Bronchial epithelial cell (primary cell): ENCODE data around the gene ARFGEF3. TPM values are rescaled to one million over a fixed set of nuclear protein-coding genes. Genes with fewer than 3 reads are reported as not detected.

Experiments
- DNase-seq: peaks from one replicate; pipeline ENCODE4 v3.0.0-alpha.2; 2010; ENCODE audit warnings: low read depth
- FAIRE-seq: peaks from 2 replicates; lab custom pipeline; 2011; peaks lifted over from hg19 to GRCh38; lab: Jason Lieb, UNC
- H3K27me3 ChIP-seq: 2 replicates; pipeline ENCODE4 v1.5.1; 2011; ENCODE audit warnings: low read length; ENCODE audit not compliant: control insufficient read depth, insufficient read depth
- H3K36me3 ChIP-seq: 2 replicates; pipeline ENCODE4 v1.5.1; 2011; ENCODE audit warnings: low read length; ENCODE audit not compliant: control insufficient read depth, insufficient read depth
- H3K4me3 ChIP-seq: 2 replicates; pipeline ENCODE4 v1.5.1; 2011; ENCODE audit warnings: mild to moderate bottlenecking, low read depth, low read length, control low read depth
- total RNA-seq: library from RNA; depleted of rRNA; stranded (reverse); fragments of >200 nt; gene quantifications from 2 replicates; pipeline ENCODE4 v1.2.1, GENCODE V29; 2014
- TF ChIP-seq, protein P1 (sequence below): IDR thresholded peaks from 2 replicates; pipeline ENCODE4 v1.5.1; 2011; ENCODE audit warnings: mild to moderate bottlenecking, moderate library complexity, low read length, control low read depth, inconsistent platforms; ENCODE audit not compliant: insufficient read depth, severe bottlenecking

Gene ARFGEF3
- total RNA-seq, 1 donor from 2014 or later, result 10.3 TPM

DNA sequence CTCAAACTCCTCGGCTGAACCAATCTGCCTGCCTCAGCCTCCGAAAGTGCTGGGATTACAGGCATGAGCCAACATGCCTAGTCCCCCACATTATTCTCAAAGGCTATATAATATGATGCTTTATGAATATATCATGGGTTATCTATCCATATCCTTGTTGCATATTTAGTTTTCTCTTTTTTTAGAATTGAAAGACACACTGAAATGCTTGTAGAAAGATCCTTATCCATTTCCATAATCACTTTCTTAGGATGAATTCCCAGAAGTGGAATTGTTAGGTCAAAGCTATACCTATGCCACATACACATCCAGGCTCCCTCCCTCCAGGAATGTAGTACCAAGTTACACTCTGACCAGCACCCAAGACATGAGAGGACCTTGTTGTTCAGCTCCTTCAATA, 2.5 kb upstream of the ARFGEF3 start:
- DNase-seq (peak; percentile 11), FAIRE-seq (no peak)
- no peaks in the 10 kb centered on the region for H3K36me3 ChIP-seq
- TF ChIP-seq, protein P1, sequence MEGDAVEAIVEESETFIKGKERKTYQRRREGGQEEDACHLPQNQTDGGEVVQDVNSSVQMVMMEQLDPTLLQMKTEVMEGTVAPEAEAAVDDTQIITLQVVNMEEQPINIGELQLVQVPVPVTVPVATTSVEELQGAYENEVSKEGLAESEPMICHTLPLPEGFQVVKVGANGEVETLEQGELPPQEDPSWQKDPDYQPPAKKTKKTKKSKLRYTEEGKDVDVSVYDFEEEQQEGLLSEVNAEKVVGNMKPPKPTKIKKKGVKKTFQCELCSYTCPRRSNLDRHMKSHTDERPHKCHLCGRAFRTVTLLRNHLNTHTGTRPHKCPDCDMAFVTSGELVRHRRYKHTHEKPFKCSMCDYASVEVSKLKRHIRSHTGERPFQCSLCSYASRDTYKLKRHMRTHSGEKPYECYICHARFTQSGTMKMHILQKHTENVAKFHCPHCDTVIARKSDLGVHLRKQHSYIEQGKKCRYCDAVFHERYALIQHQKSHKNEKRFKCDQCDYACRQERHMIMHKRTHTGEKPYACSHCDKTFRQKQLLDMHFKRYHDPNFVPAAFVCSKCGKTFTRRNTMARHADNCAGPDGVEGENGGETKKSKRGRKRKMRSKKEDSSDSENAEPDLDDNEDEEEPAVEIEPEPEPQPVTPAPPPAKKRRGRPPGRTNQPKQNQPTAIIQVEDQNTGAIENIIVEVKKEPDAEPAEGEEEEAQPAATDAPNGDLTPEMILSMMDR, result no peak
- H3K4me3 ChIP-seq, result no peak overlapping the region
- no peaks in the 10 kb centered on the region for H3K27me3 ChIP-seq

DNA sequence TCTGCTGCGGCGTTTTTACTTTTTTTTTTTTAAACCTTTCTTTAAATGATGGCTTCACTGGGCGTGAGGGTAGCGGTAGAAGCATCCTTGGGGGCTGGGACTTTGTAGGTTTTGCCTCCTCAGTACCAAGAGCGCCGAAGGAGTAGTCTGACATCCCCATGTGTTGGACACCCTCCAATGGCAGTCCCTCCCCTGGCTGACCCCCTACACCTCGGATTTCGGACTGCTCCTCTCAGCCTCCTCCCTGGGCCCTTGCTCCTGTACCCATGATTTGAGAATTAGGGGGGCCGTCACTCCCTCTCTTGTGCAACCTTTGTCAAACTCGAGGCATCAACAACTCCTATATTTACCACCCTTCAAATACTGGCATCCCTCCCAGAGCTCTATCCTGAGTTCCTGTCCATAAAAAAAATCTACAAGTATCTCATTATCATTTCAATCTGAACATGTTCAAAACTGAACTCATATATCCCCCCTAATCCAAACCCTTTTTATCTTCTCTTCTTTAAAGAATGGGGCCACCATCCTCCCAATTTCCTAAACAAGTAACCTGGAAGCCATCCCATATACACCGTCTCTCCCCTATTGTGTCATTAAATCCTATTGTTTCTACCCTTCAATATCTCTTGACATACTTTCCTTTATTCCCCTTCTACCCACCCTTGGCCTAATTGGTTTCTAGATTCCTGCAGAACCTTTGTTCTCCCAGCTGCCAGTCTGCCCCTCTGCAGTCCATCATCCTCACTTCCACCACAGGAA, 1.2 kb upstream of the ARFGEF3 start:
- TF ChIP-seq, protein P1, result no peak
- DNase-seq (no peak), FAIRE-seq (no peak)
- Histone ChIP-seq H3K27me3 (no peaks in the 10 kb centered on the region), H3K4me3 (no peak overlapping the region), H3K36me3 (no peaks in the 10 kb centered on the region)

DNA sequence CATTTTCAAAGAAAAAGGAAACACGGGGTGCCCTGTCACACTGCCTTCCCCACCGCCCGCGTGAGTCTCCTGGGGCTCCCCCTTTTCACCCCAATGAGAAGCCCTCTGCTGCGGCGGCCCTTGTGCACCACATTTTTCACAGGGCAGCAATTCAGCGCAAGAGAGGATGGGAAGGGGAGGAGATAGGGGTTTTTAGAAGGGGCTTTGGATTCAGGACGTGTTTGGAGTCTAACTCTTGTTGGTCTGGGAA, 726 bp upstream of the ARFGEF3 start:
- DNase-seq, result no peak
- TF ChIP-seq, protein P1, result no peak
- H3K27me3 ChIP-seq, result no peaks in the 10 kb centered on the region
- H3K36me3 ChIP-seq, result no peaks in the 10 kb centered on the region
- peak overlapping the region; percentile 67 for H3K4me3 ChIP-seq
- no peak for FAIRE-seq

DNA sequence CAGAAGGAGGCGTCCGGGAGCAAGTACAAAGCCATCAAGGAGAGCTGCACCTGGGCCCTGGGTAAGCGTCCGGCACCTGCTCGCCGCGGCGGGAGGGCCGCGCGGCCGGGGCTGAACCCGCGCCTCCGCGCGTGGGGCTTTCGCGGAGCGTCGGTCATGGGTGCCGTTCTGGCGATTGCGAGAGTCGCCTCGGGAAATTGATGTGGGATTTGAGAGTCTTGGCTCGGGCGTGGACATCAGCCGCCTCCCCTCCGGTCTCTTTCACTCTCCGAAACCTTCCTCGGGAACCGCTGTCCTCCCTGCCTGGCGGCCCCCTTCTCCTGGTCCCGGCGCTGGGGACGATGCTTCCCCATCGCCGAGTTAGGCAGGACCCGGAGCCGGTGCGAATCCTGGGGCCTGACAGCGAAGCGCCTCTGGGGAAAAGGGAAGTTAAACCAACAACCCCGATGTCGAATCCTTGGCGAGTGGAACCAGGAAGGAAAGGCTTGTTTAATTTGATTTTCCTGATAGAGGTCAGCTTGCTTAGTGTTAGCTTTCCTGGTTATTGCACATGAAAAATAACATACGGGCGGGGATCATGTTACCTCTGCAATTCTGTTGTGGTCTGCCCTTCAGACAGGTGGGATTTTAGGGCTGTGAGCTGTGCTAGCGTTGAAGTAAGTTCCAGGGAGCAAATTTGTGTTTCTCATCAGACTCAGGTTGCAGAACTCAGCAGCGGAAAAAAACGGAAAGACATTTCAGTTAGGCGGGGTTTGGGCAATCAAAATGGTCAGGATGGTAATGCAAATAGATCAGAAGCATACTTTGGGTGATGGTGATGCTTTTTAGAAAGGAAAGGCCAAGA, 594 bp downstream of the ARFGEF3 start:
- FAIRE-seq (no peak), DNase-seq (peak; percentile 10)
- no peaks in the 10 kb centered on the region for H3K27me3 ChIP-seq
- no peaks in the 10 kb centered on the region for H3K36me3 ChIP-seq
- TF ChIP-seq, protein P1, result no peak
- H3K4me3 ChIP-seq, result peak overlapping the region; percentile 67

DNA sequence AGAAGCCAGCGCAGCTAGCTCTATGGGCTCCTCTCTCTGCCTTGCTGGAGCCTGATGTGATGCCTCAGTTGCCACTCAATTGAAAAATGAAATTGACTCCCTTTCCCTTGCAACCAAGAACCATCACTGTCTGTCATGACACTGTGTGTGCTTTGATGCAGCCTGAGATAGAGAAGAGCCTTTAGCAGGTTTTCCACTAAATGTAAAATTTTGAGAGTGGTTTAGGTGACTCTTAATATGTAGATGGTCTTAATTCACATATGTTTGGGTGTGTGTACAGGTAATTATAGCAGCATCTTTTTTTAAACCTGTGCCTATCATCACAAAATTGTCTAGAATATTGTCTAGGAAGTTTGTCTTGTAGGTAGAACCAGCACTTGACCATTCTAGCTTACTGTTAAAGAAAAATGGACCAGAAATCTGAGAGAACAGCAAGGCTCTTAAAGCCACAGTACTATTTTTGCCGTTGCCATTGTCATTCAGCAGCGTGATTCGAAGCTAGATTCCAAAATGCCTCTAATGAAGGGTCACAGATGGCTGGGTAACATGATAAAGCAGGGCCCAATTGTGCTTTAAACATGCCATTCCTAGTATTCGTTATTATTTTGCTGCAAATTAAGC, 1.3 kb downstream of the ARFGEF3 start:
- Histone ChIP-seq H3K27me3 (no peaks in the 10 kb centered on the region), H3K36me3 (no peaks in the 10 kb centered on the region), H3K4me3 (no peak overlapping the region)
- DNase-seq, result no peak
- TF ChIP-seq, protein P1, result no peak
- no peak for FAIRE-seq
